ENCODE measurements around the gene FGF12. TPM values are rescaled to one million over a fixed set of nuclear protein-coding genes. Genes with fewer than 3 reads are reported as not detected.

Gene FGF12
- polyA plus RNA-seq, 1 experiment = 0.11 TPM

GRCh38 chr3:192170031-192170430 lies 557.3 kb downstream of the FGF12 start:
- Histone ChIP-seq H3K36me3 (ENCODE audit: control insufficient read depth, insufficient read depth, low read length) (no peaks in the 10 kb centered on the region), H3K27me3 (ENCODE audit: control insufficient read depth, insufficient read depth, low read length) (no peaks in the 10 kb centered on the region), H3K4me3 (ENCODE audit: low read depth, low read length) (no peak overlapping the region)
- no peak for TF ChIP-seq CTCF (IDR thresholded peaks at IDR 0.05; ENCODE audit: insufficient read depth, low read depth, low read length)
- DNase-seq (ENCODE audit: low read depth) = no peak
- ChIA-PET CTCF (no interaction called here), POLR2A (no interaction called here)

DNA sequence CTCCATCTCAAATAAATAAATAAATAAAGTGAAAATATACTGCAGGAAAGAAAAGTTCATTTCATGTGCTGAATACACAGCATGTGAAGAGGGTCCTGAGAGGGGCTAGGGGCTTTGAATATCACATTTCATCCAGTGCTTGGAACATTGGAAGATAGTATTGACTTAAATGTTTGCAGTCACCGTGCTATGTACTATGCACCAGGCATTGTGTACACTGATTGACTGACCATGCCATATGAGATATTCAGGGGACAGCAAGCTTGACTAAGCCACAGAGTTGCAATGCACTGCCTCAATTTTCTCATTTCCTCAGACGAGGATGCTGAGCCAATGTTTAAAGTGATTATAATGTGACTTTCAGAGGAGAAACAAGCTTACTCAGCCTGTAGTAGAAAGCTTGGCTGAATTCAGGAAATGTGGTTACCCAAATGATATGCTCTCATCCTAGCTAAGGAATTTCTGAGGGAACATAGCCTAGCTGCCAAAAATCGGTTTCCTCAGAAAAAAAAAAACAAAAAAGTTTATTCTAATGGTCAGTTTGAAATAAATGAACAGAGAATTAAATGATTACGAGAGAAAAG lies 557.9 kb downstream of the FGF12 start:
- CTCF ChIA-PET = no interaction called here
- TF ChIP-seq CTCF (IDR thresholded peaks at IDR 0.05; ENCODE audit: insufficient read depth, low read depth, low read length) = no peak
- H3K4me3 ChIP-seq (ENCODE audit: low read depth, low read length) = no peak overlapping the region
- H3K27me3 ChIP-seq (ENCODE audit: control insufficient read depth, insufficient read depth, low read length) = no peaks in the 10 kb centered on the region
- H3K36me3 ChIP-seq (ENCODE audit: control insufficient read depth, insufficient read depth, low read length) = no peaks in the 10 kb centered on the region
- no peak for DNase-seq (ENCODE audit: low read depth)
- POLR2A ChIA-PET = no interaction called here

GRCh38 chr3:192168202-192168601 lies 559.1 kb downstream of the FGF12 start:
- Histone ChIP-seq H3K27me3 (ENCODE audit: control insufficient read depth, insufficient read depth, low read length) (no peaks in the 10 kb centered on the region), H3K36me3 (ENCODE audit: control insufficient read depth, insufficient read depth, low read length) (no peaks in the 10 kb centered on the region), H3K4me3 (ENCODE audit: low read depth, low read length) (no peak overlapping the region)
- TF ChIP-seq CTCF (IDR thresholded peaks at IDR 0.05; ENCODE audit: insufficient read depth, low read depth, low read length) = no peak
- ChIA-PET POLR2A (no interaction called here), CTCF (no interaction called here)
- DNase-seq (ENCODE audit: low read depth) = no peak

- H3K27me3 ChIP-seq (ENCODE audit: control insufficient read depth, insufficient read depth, low read length) = no peaks in the 10 kb centered on the region
- POLR2A ChIA-PET = no interaction called here
- H3K4me3 ChIP-seq (ENCODE audit: low read depth, low read length) = no peak overlapping the region
- no peak for TF ChIP-seq CTCF (IDR thresholded peaks at IDR 0.05; ENCODE audit: insufficient read depth, low read depth, low read length)
- CTCF ChIA-PET = no interaction called here
- DNase-seq (ENCODE audit: low read depth) = no peak
- no peaks in the 10 kb centered on the region for H3K36me3 ChIP-seq (ENCODE audit: control insufficient read depth, insufficient read depth, low read length)
Observed at GRCh38 chr3:192165552-192165951, 561.8 kb downstream of the FGF12 start.

DNA sequence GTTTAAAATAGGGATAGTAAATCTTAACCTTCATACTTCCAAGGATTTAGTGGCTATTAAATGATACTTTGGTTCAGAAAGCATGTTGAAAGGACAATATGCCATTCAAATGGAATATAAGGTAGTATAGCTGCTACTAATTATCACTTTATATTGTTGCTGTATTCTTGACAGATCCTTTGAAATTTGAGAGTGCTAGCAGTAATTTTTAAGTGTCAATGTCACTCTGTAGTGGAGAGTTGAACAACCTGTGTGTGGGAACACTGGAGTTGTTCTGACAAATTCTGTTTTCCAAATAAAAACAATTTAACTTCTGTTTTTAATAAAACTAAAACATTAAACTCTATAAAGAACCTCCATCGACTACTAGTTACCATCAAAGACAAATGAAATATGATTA lies 565.7 kb downstream of the FGF12 start:
- Histone ChIP-seq H3K4me3 (ENCODE audit: low read depth, low read length) (no peak overlapping the region), H3K36me3 (ENCODE audit: control insufficient read depth, insufficient read depth, low read length) (no peaks in the 10 kb centered on the region), H3K27me3 (ENCODE audit: control insufficient read depth, insufficient read depth, low read length) (no peaks in the 10 kb centered on the region)
- ChIA-PET POLR2A (no interaction called here), CTCF (no interaction called here)
- TF ChIP-seq CTCF (IDR thresholded peaks at IDR 0.05; ENCODE audit: insufficient read depth, low read depth, low read length) = no peak
- DNase-seq (ENCODE audit: low read depth) = no peak
